ENCODE measurements around the gene HDLBP.
"Not testable (repeated sequence)": the region's sequence is repeated elsewhere in the genome, so short reads cannot be mapped to it uniquely, and the experiment has no call there.

HDLBP gene

DNA sequence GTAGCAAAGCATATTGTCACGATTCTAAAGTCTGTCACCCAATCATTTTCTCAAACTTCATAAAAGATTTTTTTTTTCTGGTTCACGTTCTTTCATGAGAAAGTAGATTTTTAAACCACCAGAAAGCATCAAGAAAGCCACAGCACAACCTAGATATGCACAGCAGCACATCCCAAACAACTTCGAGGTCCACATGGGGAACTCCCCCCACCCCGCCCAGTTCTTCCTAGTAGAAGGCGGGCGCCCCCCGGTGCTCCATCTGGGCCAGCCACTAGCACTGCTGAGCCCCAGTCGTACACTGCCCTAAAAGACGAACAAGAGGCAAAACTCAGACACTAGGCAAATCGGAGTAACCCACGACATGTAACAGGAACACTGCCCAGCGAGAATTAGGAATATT lies 15.5 kb downstream of the HDLBP start:
- no peak overlapping the region for H3K27ac ChIP-seq (ENCODE audit: low read depth, low read length)
- H3K9ac ChIP-seq (ENCODE audit: low read length), result no peak overlapping the region
- no peak overlapping the region for H3K4me3 ChIP-seq (ENCODE audit: low read depth, low read length)
- no peaks in the 10 kb centered on the region for H3K9me3 ChIP-seq (ENCODE audit: control insufficient read depth, insufficient read depth, low read depth, low read length)
- no peaks in the 10 kb centered on the region for H3K27me3 ChIP-seq (ENCODE audit: control insufficient read depth, insufficient read depth, low read length)
- peaks cover 5% of the 10 kb centered on the region; the same call in 1 of the 2 replicates for H3K36me3 ChIP-seq (ENCODE audit: control insufficient read depth, insufficient read depth, low read length)
- H3K4me1 ChIP-seq (ENCODE audit: control insufficient read depth, insufficient read depth, low read length), result peaks cover 15% of the 10 kb centered on the region; the same call in 1 of the 2 replicates

DNA sequence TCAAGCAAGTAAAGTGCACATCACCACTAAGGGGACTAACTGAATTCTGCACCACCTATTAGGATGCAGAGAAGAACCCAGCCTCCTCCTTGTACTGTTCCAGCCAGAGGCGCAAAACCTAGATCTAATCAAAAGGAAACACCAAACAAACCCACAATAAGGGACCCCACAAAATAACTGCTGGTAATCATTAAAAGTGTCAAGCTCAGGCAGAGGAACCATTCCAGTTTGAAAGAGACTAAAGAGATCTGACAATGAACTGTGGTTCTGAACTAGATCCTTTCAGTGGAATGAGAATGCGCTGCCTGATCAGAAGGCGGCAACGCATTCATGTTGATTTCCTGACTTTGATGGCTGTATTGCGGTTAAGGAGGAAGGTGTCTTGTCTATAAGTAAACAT lies 16.8 kb downstream of the HDLBP start:
- no peaks in the 10 kb centered on the region for H3K9me3 ChIP-seq (ENCODE audit: control insufficient read depth, insufficient read depth, low read depth, low read length)
- H3K36me3 ChIP-seq (ENCODE audit: control insufficient read depth, insufficient read depth, low read length), result peaks cover 5% of the 10 kb centered on the region; the same call in 1 of the 2 replicates
- H3K4me1 ChIP-seq (ENCODE audit: control insufficient read depth, insufficient read depth, low read length), result peaks cover 10% of the 10 kb centered on the region; the same call in 1 of the 2 replicates
- H3K27me3 ChIP-seq (ENCODE audit: control insufficient read depth, insufficient read depth, low read length), result no peaks in the 10 kb centered on the region
- no peak overlapping the region for H3K9ac ChIP-seq (ENCODE audit: low read length)
- H3K4me3 ChIP-seq (ENCODE audit: low read depth, low read length), result no peak overlapping the region
- no peak overlapping the region for H3K27ac ChIP-seq (ENCODE audit: low read depth, low read length)

DNA sequence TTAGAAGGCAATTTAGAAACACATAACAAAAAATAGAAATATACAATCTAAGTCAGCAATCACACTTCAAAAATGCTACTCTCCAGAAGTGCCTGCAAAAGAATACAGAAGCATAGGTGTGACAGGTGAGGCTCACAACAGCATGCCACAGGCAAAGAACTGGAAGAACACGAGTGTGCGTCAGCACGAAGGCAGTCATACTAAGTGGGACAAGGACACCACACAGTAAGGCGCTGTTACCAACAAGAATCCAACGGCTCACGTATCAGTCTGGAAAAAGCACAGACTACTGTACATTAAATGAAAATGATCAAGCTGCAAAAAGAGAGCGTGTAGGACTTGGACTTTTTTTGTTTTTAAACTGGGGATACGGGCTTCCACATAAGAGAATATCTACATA lies 18.7 kb downstream of the HDLBP start:
- no peaks in the 10 kb centered on the region for H3K27me3 ChIP-seq (ENCODE audit: control insufficient read depth, insufficient read depth, low read length)
- H3K9ac ChIP-seq (ENCODE audit: low read length), result no peak overlapping the region
- H3K27ac ChIP-seq (ENCODE audit: low read depth, low read length), result no peak overlapping the region
- peaks cover 5% of the 10 kb centered on the region; the same call in 1 of the 2 replicates for H3K36me3 ChIP-seq (ENCODE audit: control insufficient read depth, insufficient read depth, low read length)
- no peaks in the 10 kb centered on the region for H3K4me1 ChIP-seq (ENCODE audit: control insufficient read depth, insufficient read depth, low read length)
- no peaks in the 10 kb centered on the region for H3K9me3 ChIP-seq (ENCODE audit: control insufficient read depth, insufficient read depth, low read depth, low read length)
- H3K4me3 ChIP-seq (ENCODE audit: low read depth, low read length), result no peak overlapping the region

DNA sequence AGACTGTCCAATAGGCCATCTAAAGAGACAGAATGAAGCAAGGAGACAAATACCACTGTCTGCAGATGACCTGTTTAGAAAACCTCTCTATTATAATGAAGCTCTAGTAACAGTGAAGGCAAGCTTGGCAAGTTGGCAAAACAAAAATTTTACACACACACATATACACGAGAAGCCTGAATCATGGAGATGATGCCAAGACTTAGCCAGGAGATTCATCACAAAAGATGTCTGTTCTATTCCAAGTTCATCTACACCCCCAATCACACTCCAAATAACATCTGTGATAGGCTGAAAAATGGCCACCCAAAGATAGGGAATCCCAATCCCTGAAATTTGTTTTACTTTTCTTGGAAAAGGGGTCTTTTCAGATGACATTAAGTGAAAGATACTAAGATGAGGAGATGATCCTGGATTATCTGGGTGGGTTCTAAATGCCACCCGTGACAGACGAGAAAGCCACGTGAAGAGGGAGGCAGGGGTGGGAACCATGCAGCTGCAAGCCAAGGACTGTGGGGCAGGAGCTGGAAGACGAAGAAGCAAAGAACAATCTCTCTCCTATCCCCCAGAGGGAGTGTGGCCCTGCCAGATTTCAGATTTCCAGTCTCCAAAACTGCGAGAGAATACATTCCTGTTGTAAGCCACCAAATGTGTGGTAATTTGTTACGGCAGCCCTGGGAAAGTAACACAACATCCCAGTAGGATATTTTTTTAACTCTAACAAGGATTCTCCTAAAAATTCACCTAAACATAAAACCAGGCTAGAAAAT lies 20.0 kb downstream of the HDLBP start:
- H3K36me3 ChIP-seq (ENCODE audit: control insufficient read depth, insufficient read depth, low read length), result peaks cover 5% of the 10 kb centered on the region; the same call in 1 of the 2 replicates
- no peak overlapping the region for H3K9ac ChIP-seq (ENCODE audit: low read length)
- no peaks in the 10 kb centered on the region for H3K4me1 ChIP-seq (ENCODE audit: control insufficient read depth, insufficient read depth, low read length)
- H3K9me3 ChIP-seq (ENCODE audit: control insufficient read depth, insufficient read depth, low read depth, low read length), result no peaks in the 10 kb centered on the region
- no peaks in the 10 kb centered on the region for H3K27me3 ChIP-seq (ENCODE audit: control insufficient read depth, insufficient read depth, low read length)
- H3K27ac ChIP-seq (ENCODE audit: low read depth, low read length), result no peak overlapping the region
- no peak overlapping the region for H3K4me3 ChIP-seq (ENCODE audit: low read depth, low read length)

DNA sequence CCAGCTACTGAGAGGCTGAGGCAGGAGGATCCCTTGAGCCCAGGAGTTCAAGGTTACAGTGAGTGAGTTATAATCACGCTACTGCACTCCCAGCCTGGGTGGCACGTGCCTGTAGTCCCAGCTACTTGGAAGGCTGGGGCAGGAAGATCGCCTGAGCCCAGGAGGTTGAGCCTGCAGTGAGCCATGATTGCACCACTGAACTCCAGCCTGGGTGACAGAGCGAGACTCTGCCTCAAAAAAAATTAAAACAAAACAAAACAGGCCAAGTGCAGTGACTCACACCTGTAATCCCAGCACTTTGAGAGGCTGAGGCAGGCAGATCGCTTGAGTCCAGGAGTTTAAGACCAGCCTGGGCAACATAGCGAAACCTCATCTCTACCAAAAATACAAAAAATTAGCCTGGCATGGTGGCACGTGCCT lies 22.1 kb downstream of the HDLBP start:
- H3K36me3 ChIP-seq (ENCODE audit: control insufficient read depth, insufficient read depth, low read length), result not testable (repeated sequence)

DNA sequence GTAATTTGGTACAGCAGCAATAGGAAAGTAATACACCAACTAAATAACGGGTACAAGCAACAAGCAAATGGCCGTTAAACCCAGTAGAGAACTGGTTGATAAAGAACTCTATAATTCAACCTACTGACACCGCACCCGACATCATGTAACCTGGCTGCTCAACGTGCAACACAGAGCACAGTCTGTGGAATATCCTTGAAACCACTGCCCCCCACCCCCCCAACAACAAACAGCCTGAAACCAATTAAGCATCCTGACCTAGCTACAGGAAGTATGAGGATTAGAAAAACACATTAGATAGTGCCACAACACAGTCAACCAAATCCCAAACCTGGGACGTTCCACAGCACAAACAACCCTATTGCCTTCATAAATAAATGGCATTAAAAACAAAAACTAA lies 23.5 kb downstream of the HDLBP start:
- H3K9ac ChIP-seq (ENCODE audit: low read length), result no peak overlapping the region
- no peaks in the 10 kb centered on the region for H3K9me3 ChIP-seq (ENCODE audit: control insufficient read depth, insufficient read depth, low read depth, low read length)
- H3K36me3 ChIP-seq (ENCODE audit: control insufficient read depth, insufficient read depth, low read length), result peaks cover 8% of the 10 kb centered on the region
- no peaks in the 10 kb centered on the region for H3K4me1 ChIP-seq (ENCODE audit: control insufficient read depth, insufficient read depth, low read length)
- no peaks in the 10 kb centered on the region for H3K27me3 ChIP-seq (ENCODE audit: control insufficient read depth, insufficient read depth, low read length)
- no peak overlapping the region for H3K4me3 ChIP-seq (ENCODE audit: low read depth, low read length)
- no peak overlapping the region for H3K27ac ChIP-seq (ENCODE audit: low read depth, low read length)

More for the DNA sequence above, 22.1 kb downstream of the HDLBP start:
- not testable (repeated sequence) for H3K9ac ChIP-seq (ENCODE audit: low read length); H3K4me3 ChIP-seq (ENCODE audit: low read depth, low read length); H3K4me1 ChIP-seq (ENCODE audit: control insufficient read depth, insufficient read depth, low read length); H3K27ac ChIP-seq (ENCODE audit: low read depth, low read length); H3K27me3 ChIP-seq (ENCODE audit: control insufficient read depth, insufficient read depth, low read length); H3K9me3 ChIP-seq (ENCODE audit: control insufficient read depth, insufficient read depth, low read depth, low read length)

DNA sequence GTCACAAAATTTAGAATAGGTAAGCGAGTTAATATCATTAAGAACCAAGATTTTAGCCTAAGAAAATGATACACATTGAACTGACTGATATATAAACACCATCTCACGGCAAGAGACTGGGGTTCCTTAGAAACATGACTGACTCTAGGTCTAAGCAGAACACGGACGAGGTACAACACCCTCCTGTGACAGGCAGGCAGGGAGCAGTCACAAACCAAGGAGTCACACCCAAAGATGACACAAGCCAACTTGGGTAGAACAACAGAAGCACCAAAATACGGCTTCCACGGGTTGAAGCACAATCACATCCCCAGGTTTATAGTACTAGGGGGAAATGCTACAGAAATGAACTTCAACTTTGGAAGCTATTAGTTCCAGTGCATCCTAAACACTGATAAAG lies 24.3 kb downstream of the HDLBP start:
- H3K36me3 ChIP-seq (ENCODE audit: control insufficient read depth, insufficient read depth, low read length), result peaks cover 4% of the 10 kb centered on the region
- H3K27me3 ChIP-seq (ENCODE audit: control insufficient read depth, insufficient read depth, low read length), result no peaks in the 10 kb centered on the region
- H3K9me3 ChIP-seq (ENCODE audit: control insufficient read depth, insufficient read depth, low read depth, low read length), result no peaks in the 10 kb centered on the region
- H3K4me1 ChIP-seq (ENCODE audit: control insufficient read depth, insufficient read depth, low read length), result peaks cover 3% of the 10 kb centered on the region; the same call in 1 of the 2 replicates
- H3K9ac ChIP-seq (ENCODE audit: low read length), result no peak overlapping the region
- H3K4me3 ChIP-seq (ENCODE audit: low read depth, low read length), result no peak overlapping the region
- no peak overlapping the region for H3K27ac ChIP-seq (ENCODE audit: low read depth, low read length)

DNA sequence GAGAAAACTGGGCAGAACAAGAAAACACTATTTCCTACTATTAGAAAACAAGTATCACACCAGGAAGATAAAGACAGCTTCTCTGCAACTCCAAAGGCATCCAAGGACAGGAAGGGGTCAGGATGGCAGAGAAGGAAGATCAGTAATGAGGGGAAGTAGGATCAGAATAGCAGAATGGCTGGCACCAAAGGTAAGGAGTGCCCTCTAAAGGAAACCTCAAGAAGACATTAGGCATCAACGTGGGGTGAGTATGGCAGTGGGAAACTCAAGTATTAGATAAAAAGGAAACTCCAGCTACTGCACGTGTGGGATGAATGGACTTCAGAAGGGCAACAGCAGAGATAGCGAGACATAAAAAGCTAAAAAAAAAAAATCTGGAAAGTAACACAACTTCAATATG lies 25.9 kb downstream of the HDLBP start:
- Histone ChIP-seq H3K4me1 (ENCODE audit: control insufficient read depth, insufficient read depth, low read length) (peaks cover 4% of the 10 kb centered on the region; the same call in 1 of the 2 replicates), H3K4me3 (ENCODE audit: low read depth, low read length) (no peak overlapping the region), H3K27ac (ENCODE audit: low read depth, low read length) (no peak overlapping the region), H3K9ac (ENCODE audit: low read length) (no peak overlapping the region), H3K27me3 (ENCODE audit: control insufficient read depth, insufficient read depth, low read length) (no peaks in the 10 kb centered on the region), H3K36me3 (ENCODE audit: control insufficient read depth, insufficient read depth, low read length) (peaks cover 8% of the 10 kb centered on the region), H3K9me3 (ENCODE audit: control insufficient read depth, insufficient read depth, low read depth, low read length) (no peaks in the 10 kb centered on the region)

DNA sequence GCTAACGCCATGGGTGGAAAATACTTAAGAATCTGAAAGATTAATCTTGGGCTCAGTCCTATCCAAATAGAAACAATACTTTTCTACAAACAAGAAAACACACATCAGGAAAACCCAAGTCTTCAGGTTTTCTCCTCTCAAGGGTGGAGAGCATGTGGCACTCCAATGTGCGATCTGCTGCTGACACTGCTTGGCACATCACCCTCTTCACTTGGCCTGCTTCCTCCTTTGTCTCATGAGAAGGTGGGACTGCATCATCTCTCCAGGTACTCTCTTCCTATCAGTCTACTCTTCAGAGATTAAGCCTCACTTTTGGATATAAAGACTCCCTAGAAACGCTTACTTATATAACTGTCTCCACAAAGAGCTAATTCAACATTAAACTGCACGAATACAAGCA lies 26.4 kb downstream of the HDLBP start:
- Histone ChIP-seq H3K4me3 (ENCODE audit: low read depth, low read length) (no peak overlapping the region), H3K27ac (ENCODE audit: low read depth, low read length) (no peak overlapping the region), H3K4me1 (ENCODE audit: control insufficient read depth, insufficient read depth, low read length) (peaks cover 4% of the 10 kb centered on the region; the same call in 1 of the 2 replicates), H3K27me3 (ENCODE audit: control insufficient read depth, insufficient read depth, low read length) (no peaks in the 10 kb centered on the region), H3K9me3 (ENCODE audit: control insufficient read depth, insufficient read depth, low read depth, low read length) (no peaks in the 10 kb centered on the region), H3K9ac (ENCODE audit: low read length) (no peak overlapping the region), H3K36me3 (ENCODE audit: control insufficient read depth, insufficient read depth, low read length) (peaks cover 8% of the 10 kb centered on the region)

DNA sequence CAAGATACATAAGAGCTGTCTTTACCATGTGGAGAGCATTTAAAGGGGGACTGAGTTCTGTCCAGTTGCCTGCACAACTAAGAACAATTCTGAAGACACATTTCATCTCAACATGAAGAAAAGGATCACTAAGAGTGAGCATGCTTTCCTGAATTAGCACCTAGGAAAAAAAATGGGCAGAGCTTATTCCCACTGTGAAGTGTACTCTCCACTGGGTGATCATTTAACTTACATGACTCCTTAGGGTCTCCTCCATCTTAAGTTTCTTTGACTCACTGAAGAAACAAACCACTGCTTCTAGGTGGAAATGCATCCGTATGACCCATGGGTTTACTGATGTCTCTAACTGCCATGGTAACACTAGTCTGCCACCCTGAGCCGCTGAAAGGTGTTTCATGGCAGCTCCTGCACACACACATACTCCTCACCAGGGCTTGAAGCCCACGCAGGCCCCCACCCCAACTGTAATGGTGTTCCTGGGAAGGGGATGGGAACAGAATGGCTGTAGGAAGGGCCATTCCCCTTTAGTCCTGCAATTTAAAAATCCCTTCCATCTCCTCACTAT lies 27.1 kb downstream of the HDLBP start:
- peaks cover 8% of the 10 kb centered on the region for H3K36me3 ChIP-seq (ENCODE audit: control insufficient read depth, insufficient read depth, low read length)
- H3K27me3 ChIP-seq (ENCODE audit: control insufficient read depth, insufficient read depth, low read length), result no peaks in the 10 kb centered on the region
- no peak overlapping the region for H3K9ac ChIP-seq (ENCODE audit: low read length)
- no peak overlapping the region for H3K4me3 ChIP-seq (ENCODE audit: low read depth, low read length)
- H3K9me3 ChIP-seq (ENCODE audit: control insufficient read depth, insufficient read depth, low read depth, low read length), result no peaks in the 10 kb centered on the region
- no peak overlapping the region for H3K27ac ChIP-seq (ENCODE audit: low read depth, low read length)
- H3K4me1 ChIP-seq (ENCODE audit: control insufficient read depth, insufficient read depth, low read length), result peaks cover 4% of the 10 kb centered on the region; the same call in 1 of the 2 replicates

DNA sequence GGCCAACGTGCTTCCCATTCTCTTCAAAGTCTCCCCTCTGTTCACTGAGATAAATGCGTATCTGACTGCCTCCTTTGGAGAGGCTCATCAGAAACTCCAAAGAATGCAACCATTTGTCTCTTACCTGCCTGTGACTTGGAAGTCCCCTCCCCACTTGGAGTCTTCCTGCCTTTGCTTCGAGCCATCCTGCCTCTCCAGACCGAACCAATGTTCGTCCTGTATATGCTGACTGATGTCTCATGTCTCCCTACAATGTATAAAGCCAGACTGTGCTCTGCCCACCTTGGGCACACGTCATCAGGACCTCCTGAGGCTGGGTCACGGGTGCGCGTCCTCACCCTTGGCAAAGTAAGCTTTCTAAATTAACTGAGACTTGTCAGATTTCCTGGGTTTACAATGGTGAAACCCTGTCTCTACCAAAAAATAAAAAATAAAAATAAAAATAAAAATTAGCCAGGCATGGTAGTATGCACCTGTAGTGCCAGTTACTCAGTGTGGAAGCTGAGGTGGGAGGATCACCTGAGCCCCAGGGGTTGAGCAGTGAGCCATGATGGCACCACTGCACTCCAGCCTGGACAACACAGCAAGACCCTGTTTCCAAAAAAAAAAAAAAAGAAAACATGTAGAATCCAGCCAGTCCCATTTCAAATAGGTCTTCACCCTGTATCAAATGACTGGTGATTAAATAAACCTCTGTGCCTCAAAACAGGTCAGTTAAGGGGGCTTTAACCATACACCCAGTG lies 29.0 kb downstream of the HDLBP start:
- H3K9me3 ChIP-seq (ENCODE audit: control insufficient read depth, insufficient read depth, low read depth, low read length), result no peaks in the 10 kb centered on the region
- no peak overlapping the region for H3K9ac ChIP-seq (ENCODE audit: low read length)
- H3K4me1 ChIP-seq (ENCODE audit: control insufficient read depth, insufficient read depth, low read length), result peaks cover 4% of the 10 kb centered on the region; the same call in 1 of the 2 replicates
- H3K4me3 ChIP-seq (ENCODE audit: low read depth, low read length), result no peak overlapping the region
- peaks cover 8% of the 10 kb centered on the region for H3K36me3 ChIP-seq (ENCODE audit: control insufficient read depth, insufficient read depth, low read length)
- H3K27ac ChIP-seq (ENCODE audit: low read depth, low read length), result no peak overlapping the region
- H3K27me3 ChIP-seq (ENCODE audit: control insufficient read depth, insufficient read depth, low read length), result no peaks in the 10 kb centered on the region

Data from HUES6 (cell line).